GM12801 (cell line): Measurements from ENCODE around the gene NUP62.

Source experiments
- TF ChIP-seq, protein P1 (sequence below): IDR thresholded peaks from one replicate; pipeline ENCODE4 v1.5.1; 2011; ENCODE audit warnings: control low read depth; ENCODE audit not compliant: insufficient read length; ENCODE audit errors: extremely low read depth

The NUP62 gene

DNA sequence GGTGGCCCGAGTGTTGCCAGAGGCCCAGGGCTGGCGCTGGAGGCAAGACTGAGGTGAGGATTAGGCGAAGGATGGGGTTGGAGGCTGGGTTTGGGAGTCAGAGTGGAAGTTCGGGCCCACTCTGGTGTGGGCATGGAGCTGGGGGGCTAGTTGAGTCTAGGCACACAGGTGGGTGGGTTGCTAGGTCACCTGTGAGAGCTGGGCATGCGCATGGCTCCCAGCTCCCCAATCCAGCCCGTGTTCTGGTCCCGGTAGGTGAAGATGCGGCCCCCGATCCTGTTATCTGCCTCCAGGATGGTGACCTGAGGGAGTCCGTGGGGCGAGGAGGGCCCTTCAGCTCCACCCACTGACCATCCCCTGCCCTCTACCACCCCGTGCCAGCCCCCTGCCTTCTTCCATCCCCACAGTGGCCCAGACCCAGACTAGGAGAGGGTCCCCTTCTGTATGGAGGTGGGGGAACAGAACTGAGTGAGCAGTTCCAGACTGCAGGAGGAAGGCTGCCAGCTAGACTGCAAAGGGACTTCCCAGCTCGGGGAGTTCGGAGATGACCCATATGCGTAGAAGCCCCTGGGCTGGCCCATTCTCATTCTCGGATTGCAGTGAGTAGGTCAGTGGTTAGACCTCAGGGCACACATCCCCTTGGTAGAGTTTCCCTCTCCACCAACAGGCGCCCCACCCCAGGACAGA lies 34.3 kb downstream of the NUP62 start:
- TF ChIP-seq, protein P1, sequence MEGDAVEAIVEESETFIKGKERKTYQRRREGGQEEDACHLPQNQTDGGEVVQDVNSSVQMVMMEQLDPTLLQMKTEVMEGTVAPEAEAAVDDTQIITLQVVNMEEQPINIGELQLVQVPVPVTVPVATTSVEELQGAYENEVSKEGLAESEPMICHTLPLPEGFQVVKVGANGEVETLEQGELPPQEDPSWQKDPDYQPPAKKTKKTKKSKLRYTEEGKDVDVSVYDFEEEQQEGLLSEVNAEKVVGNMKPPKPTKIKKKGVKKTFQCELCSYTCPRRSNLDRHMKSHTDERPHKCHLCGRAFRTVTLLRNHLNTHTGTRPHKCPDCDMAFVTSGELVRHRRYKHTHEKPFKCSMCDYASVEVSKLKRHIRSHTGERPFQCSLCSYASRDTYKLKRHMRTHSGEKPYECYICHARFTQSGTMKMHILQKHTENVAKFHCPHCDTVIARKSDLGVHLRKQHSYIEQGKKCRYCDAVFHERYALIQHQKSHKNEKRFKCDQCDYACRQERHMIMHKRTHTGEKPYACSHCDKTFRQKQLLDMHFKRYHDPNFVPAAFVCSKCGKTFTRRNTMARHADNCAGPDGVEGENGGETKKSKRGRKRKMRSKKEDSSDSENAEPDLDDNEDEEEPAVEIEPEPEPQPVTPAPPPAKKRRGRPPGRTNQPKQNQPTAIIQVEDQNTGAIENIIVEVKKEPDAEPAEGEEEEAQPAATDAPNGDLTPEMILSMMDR = no peak

DNA sequence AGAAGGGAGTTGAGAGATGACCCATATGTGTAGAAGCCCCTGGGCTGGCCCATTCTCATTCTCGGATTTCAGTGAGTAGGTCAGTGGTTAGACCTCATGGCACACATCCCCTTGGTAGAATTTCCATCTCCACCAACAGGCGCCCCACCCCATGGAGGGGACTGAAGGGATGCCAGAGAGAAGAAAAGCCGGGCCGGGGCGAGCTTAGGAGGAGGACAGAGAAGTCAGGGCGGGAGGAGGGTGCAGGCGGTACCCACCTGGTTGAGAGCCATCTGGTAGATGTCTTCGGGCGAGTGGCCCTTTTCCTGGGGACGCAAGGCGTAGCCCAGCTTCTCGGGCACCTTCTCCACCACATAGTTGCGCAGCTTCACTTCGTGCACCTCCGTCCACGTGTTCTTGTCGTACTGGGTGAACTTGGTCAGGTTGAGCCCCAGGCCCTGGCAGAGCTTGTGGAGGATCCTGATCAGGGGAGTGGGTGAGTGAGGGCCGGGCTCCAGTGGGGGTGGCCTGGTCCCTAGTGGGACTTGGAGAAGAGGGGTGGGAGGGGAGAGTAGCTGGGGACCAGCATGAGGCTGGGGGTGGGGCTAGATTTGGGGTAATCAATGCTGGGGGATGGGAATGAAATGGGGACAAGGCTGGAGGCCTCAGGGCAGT lies 35.2 kb downstream of the NUP62 start:
- TF ChIP-seq, protein P1 = no peak

DNA sequence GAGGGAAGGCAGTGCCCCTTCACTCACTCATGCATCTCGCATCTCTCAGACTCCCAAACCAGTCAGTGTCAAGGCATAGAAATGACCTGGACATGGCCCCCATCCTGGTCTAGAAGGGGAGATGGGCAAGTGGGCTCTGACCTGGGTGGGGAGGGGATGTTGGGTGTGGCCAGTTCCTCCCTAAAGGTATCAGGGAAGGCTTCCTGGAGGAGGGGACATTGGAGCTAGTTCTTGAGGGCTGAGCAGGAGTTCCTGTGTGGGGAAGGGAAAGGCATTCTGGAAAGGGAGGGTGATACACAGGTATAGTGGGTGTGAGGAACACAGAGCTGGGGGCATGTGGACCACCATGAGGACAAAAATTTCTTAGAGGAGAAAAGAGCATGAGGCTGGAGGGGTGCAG lies 36.6 kb downstream of the NUP62 start:
- TF ChIP-seq, protein P1 = no peak

DNA sequence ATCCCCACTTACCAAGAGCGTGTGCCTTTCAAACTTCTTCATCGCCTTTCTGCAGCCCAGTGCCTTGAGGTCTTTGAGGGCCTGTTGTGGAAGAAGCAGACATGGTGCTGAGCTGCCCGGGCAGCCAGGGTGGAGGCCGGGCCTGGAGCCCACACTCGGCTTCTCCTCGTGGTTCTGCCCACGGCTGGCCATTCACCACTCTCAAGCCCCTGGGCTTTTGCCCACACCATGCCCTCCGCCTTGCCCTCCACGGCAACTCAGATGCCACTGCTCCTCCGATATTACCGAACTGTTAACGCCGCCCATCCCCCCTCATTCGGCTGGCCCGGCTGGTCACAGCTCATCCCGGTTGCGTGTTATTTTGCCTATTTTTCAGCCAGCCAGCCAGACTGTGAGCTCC lies 37.9 kb downstream of the NUP62 start:
- TF ChIP-seq, protein P1 = no peak

DNA sequence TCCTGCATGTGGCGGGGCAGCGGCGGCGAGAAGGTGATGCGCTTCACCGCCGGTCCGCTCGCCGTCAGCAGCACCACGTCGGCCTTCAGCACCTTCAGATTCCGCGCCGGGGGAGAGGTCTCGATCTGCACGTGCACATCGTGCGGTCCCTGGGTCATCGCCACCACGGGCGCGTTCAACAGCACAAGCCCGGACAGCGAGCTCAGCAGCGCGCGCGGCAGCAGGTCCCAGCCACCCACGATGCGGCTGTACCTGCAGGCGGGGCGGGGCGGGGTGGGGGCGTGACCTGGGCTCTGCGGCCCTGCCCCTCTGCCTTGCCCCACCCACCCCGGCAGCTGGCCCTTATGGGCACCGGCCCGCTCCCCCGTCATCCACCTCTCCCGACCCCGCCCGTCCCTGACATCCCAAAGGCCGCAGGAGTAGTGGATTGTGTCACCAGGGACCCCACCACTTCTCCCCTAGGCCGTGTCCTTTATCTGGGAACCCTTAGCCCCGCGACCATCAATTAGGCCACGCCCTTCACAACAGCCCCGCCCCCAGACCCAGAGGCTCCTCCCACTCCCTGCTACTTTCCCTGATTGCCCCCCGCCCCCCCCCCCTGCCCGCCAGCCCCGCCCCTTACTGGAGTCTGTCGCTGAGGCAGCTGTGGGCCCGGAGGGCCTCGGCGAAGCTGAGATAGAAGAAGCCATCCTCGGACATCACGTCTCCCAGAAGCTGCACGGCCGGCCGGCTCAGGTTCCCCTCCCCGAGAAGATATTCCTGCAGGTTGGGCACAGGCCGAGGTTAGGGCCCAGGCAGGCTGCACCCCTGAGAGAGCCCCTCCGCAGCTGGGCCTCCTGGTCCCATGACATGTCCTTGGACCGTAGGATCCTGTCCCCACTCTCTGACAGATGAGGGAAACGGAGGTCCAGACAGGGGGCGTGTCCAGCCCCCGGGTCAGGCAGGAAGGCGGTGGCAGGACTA lies 38.7 kb downstream of the NUP62 start:
- TF ChIP-seq, protein P1 = no peak

DNA sequence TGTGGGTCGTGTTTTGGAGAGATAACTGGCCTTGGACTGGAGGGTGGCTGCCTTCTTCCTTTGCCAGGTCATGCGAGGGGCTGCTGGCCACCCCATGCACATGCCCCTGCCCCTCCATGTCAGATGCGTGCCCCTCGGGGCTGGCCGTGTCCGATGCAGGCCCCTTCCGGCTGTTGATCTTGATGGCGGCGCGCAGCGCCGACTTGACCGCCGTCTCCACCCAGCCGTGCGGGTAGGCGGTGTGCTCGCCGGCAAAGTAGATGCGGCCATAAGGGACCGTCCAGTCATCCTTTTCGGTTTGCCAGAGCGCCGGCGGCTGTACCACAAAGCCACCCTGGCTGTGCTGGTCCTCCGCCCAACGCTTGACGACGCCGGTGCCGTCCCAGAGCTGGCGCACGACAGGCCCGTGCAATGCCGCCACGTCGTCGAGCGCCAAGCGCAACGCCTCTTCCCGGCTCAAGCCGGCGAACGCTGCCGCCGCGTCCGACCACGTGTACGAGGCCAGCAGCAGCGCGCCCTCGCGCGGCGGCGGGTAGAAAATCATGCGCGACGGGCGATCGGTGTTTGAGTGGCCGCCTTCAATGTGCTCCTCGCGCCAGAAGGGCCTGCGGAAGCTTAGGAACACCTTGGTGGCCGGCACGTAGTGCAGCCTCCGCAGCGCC lies 39.5 kb downstream of the NUP62 start:
- TF ChIP-seq, protein P1 = no peak

DNA sequence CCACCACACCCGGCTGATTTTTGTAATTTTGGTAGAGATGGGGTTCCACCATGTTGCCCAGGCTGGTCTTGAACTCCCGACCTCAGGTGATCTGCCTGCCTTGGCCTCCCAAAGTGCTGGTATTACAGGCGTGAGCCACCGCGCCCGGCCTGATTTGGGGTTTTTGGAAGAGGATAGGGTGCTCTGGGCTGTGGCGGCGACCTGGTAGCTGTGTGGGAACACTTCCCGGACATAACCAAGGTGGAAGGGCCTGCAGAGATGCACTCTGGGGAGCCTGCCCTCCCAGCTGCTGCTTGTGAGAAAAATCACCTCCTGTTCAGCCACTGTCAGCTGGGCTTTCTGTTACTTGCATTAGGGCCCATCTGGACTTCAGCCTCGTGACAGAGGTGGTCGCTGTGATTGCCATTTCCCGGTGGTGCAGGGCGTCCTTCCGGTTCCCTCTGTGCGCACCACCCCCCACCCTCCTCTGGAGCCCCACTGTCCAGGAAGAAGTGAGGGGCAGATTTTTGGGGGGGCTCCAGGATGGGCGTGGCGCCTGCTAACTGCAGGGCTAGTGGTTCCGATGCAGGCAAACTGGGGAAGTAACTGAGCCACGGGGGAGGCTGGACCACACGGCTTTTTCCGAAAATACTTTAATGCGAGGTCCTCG lies 40.1 kb downstream of the NUP62 start:
- TF ChIP-seq, protein P1 = no peak
